HepG2 (cell line): ENCODE data around the gene ACAT2. TPM values are rescaled to one million over a fixed set of nuclear protein-coding genes. Genes with fewer than 3 reads are reported as not detected.

Experiments used
- ATAC-seq: fragments of 200-7000 bp; cut with Tn5 transposase; 3 replicates; pipeline ENCODE4 v1.9.1; 2020; ENCODE audit warnings: mild to moderate bottlenecking, moderate library complexity
- BruUV-seq: library from RNA; stranded (reverse); fragments of 400-500 nt; replicated peaks from 2 replicates; lab custom pipeline; 2021; lab: Mats Ljungman, UMichigan
- CTCF ChIA-PET: fragments of 300-600 bp; formaldehyde crosslinking; extraction: SDS; loops from one replicate; lab custom pipeline; 2021; ENCODE audit warnings: low total read pairs, inconsistent platforms, low intra/inter-chr PET ratio; lab: Yijun Ruan, JAX
- POLR2A ChIA-PET: fragments of 350-600 bp; sonication (Branson Sonifier 250); formaldehyde crosslinking; loops from one replicate; lab custom pipeline; 2020; ENCODE audit warnings: antibody characterized with exemption, inconsistent platforms; lab: Yijun Ruan, JAX
- DNase-seq: peaks from one replicate; pipeline ENCODE4 v3.0.0-alpha.2; 2015; ENCODE audit warnings: low spot score
- FAIRE-seq: peaks from 3 replicates; lab custom pipeline; 2011; peaks lifted over from hg19 to GRCh38; lab: Jason Lieb, UNC
- H2AFZ ChIP-seq: one replicate; pipeline ENCODE4 v1.6.1; 2011; ENCODE audit warnings: low read length, inconsistent platforms
- H3K27ac ChIP-seq: fragments of 300-600 bp; 3 replicates; pipeline ENCODE4 v1.8.0; 2011; ENCODE audit warnings: mixed run types, mild to moderate bottlenecking, mixed read lengths, low read length, inconsistent platforms; ENCODE audit not compliant: insufficient read depth; ENCODE audit errors: extremely low read length
- H3K27me3 ChIP-seq, 2 experiments: fragments of 200-600 bp in 1 of 2; 2 replicates in 1 of 2; 3 replicates in 1 of 2; pipeline versions ENCODE4 v1.6.0 to v1.8.0; 2011; ENCODE audit warnings: low read length in 2 of 2, mild to moderate bottlenecking in 2 of 2, moderate library complexity in 2 of 2, inconsistent platforms in 1 of 2; ENCODE audit not compliant: insufficient read depth in 2 of 2, control insufficient read depth in 1 of 2
- H3K36me3 ChIP-seq, 2 experiments: fragments of 200-600 bp in 1 of 2; replicated peaks in 1 of 2; 2 replicates in 1 of 2; 3 replicates in 1 of 2; pipeline versions ENCODE4 v1.5.1 to v1.8.0; 2011; ENCODE audit warnings: low read length in 2 of 2, inconsistent platforms in 1 of 2; ENCODE audit not compliant: insufficient read depth in 2 of 2, control insufficient read depth in 1 of 2
- H3K4me1 ChIP-seq: 2 replicates; pipeline ENCODE4 v1.5.1; 2012; ENCODE audit warnings: low read length, inconsistent platforms; ENCODE audit not compliant: insufficient read depth
- H3K4me2 ChIP-seq: 2 replicates; pipeline ENCODE4 v1.6.0; 2011; ENCODE audit warnings: low read depth, low read length, inconsistent platforms
- H3K4me3 ChIP-seq, 3 experiments: fragments of 200-600 bp in 1 of 3; sonication (generic), shearing (Covaris generic) in 1 of 3; replicated peaks in 1 of 3; 2 replicates each; pipeline ENCODE4 v1.5.1; 2011 to 2016; ENCODE audit warnings: low read length in 3 of 3, inconsistent platforms in 2 of 3, low read depth in 2 of 3, mild to moderate bottlenecking in 2 of 3, control low read depth in 1 of 3, mixed read lengths in 1 of 3; ENCODE audit not compliant: insufficient read depth in 1 of 3
- H3K79me2 ChIP-seq: one replicate; pipeline ENCODE4 v1.6.1; 2011; ENCODE audit warnings: low read length, inconsistent platforms; ENCODE audit not compliant: insufficient read depth
- H3K9ac ChIP-seq: 2 replicates; pipeline ENCODE4 v1.6.0; 2011; ENCODE audit warnings: mild to moderate bottlenecking, low read depth, low read length, inconsistent platforms; ENCODE audit not compliant: insufficient read depth
- H3K9me3 ChIP-seq: 2 replicates; pipeline ENCODE4 v1.5.1; 2012; ENCODE audit warnings: mild to moderate bottlenecking, low read length
- H4K20me1 ChIP-seq: 2 replicates; pipeline ENCODE4 v1.6.0; 2011; ENCODE audit warnings: inconsistent platforms, mild to moderate bottlenecking, low read length, moderate library complexity; ENCODE audit not compliant: insufficient read depth
- DMAP1 ChIP-seq: IDR thresholded peaks from 2 replicates; pipeline ENCODE4 v1.6.1; 2016
- FOXM1 ChIP-seq: sonication (generic); formaldehyde crosslinking; IDR thresholded peaks from 2 replicates; pipeline ENCODE4 v1.5.0; 2020; ENCODE audit warnings: missing genetic modification reagents
- KLF13 ChIP-seq: sonication (generic); formaldehyde crosslinking; IDR thresholded peaks from 2 replicates; pipeline ENCODE4 v1.4.0; 2020; ENCODE audit warnings: mild to moderate bottlenecking, missing genetic modification reagents
- POLR2A ChIP-seq, 2 experiments: IDR thresholded peaks; 2 replicates each; pipeline ENCODE4 v1.6.1; 2011; ENCODE audit warnings: low read depth in 2 of 2, low read length in 2 of 2, mild to moderate bottlenecking in 1 of 2, moderate library complexity in 1 of 2; ENCODE audit not compliant: insufficient read depth in 1 of 2
- POLR2G ChIP-seq: fragments of 200-400 bp; formaldehyde crosslinking; IDR thresholded peaks from 2 replicates; pipeline ENCODE4 v1.6.1; 2018; ENCODE audit warnings: mild to moderate bottlenecking, low read depth, low read length, moderate library complexity
- RBM22 ChIP-seq: fragments of 200-400 bp; formaldehyde crosslinking; optimal IDR thresholded peaks from 2 replicates; pipeline ENCODE3; 2017; ENCODE audit warnings: mild to moderate bottlenecking, low read length, moderate library complexity
- SNAPC4 ChIP-seq: sonication (generic); formaldehyde crosslinking; IDR thresholded peaks from 2 replicates; pipeline ENCODE4 v1.4.0; 2020; ENCODE audit warnings: mild to moderate bottlenecking, missing genetic modification reagents
- TCF7L2 ChIP-seq: IDR thresholded peaks from 2 replicates; pipeline ENCODE4 v1.6.1; 2011; ENCODE audit warnings: mild to moderate bottlenecking, low read depth, low read length, moderate library complexity
- ZNF292 ChIP-seq: sonication (generic); formaldehyde crosslinking; IDR thresholded peaks from 2 replicates; pipeline ENCODE4 v1.8.1; 2022; ENCODE audit warnings: mild to moderate bottlenecking, low read depth, missing genetic modification reagents, borderline replicate concordance
- ZNF556 ChIP-seq: sonication (generic); formaldehyde crosslinking; IDR thresholded peaks from 2 replicates; pipeline ENCODE4 v1.4.0; 2020; ENCODE audit warnings: mild to moderate bottlenecking, missing genetic modification reagents, borderline replicate concordance
- ZNF572 ChIP-seq: sonication (generic); formaldehyde crosslinking; IDR thresholded peaks from 2 replicates; pipeline ENCODE4 v1.5.1; 2020; ENCODE audit warnings: mild to moderate bottlenecking, missing genetic modification reagents
- ZNF605 ChIP-seq: sonication (generic); formaldehyde crosslinking; IDR thresholded peaks from 2 replicates; pipeline ENCODE4 v1.8.0; 2022; ENCODE audit warnings: mild to moderate bottlenecking, missing genetic modification reagents
- WGBS: methylation state at CpG from one replicate; pipeline ENCODE4 v1.1.6; 2017; ENCODE audit warnings: low lambda C conversion rate; 5-methylcytosine and 5-hydroxymethylcytosine counted together
- in situ Hi-C: cut with HindIII; loops from 2 replicates; pipeline ENCODE4 v1.10.0; 2017; ENCODE audit warnings: low pct_unique_long_range_greater_than_20kb; ENCODE audit not compliant: extremely low pct_ligation_motif_present
- intact Hi-C: fragments of 100-400 bp; cut with micrococcal nuclease; formaldehyde crosslinking; loops from one replicate; pipeline ENCODE4 v1.10.0; 2022; ENCODE audit not compliant: unreplicated experiment
- polyA plus RNA-seq, 8 experiments: library from polyadenylated mRNA; depleted of rRNA in 3 of 8; stranded (reverse) in 7 of 8; unstranded in 1 of 8; fragments of >200 nt; fragmentation: Illumina TruSeq in 4 of 8; extraction: Trizol in 4 of 8; gene quantifications; 2 replicates each; pipeline versions ENCODE4 v1.2.1 to v1.2.3, GENCODE V29; 2011 to 2016; ENCODE audit warnings: low read depth in 4 of 8, missing spikeins in 1 of 8, mixed read lengths in 1 of 8; ENCODE audit not compliant: insufficient read depth in 1 of 8
- total RNA-seq, 5 experiments: library from RNA; depleted of rRNA; stranded (reverse); fragments of >200 nt; fragmentation: Illumina TruSeq; extraction: Trizol; gene quantifications; 2 replicates each; pipeline ENCODE4 v1.2.3, GENCODE V29; 2016; ENCODE audit warnings: low read depth in 1 of 5

ACAT2 gene
- total and polyA plus RNA-seq, 2 of the 13 experiments (the other 11 are each of a cell fraction or from before 2014, with no cell fraction given), result 121 to 534 TPM

- TF ChIP-seq DMAP1 (CRISPR knock-in tag) (no peak), POLR2A (IDR thresholded peaks at IDR 0.05; ENCODE audit: insufficient read depth in 1 of 2, low read depth in 2 of 2, low read length in 2 of 2) (0 out of 4 replicates have a peak, but pooled peaks of 1 of the 2 experiments have one; percentile 24), ZNF572 (CRISPR knock-in tag) (no peak), FOXM1 (CRISPR knock-in tag) (no peak), ZNF556 (CRISPR knock-in tag) (0 out of 2 replicates have a peak, but pooled peaks have one; percentile 30), RBM22 (peak; percentile 76), POLR2G (peak; percentile 31; the same call in 1 of the 2 replicates), ZNF605 (CRISPR knock-in tag) (peak; percentile 75; the same call in 1 of the 2 replicates)
- in situ Hi-C loops, result no loop called here
- no peaks in the 10 kb centered on the region for H3K9me3 ChIP-seq
- no peak overlapping the region for H3K4me2 ChIP-seq
- no peak overlapping the region for H3K4me3 ChIP-seq
- no peaks in the 10 kb centered on the region for H3K36me3 ChIP-seq
- WGBS, result 95% methylated on average over 2 of the region's 2 CpGs
- H3K4me1 ChIP-seq, result peaks cover 30% of the 10 kb centered on the region
- H3K27me3 ChIP-seq, result no peaks in the 10 kb centered on the region; a peak in 1 of 5 replicates
- ChIA-PET POLR2A (interaction anchor here (1.9 to 13.1 kb wide), 4 partner anchors 21 to 67 kb away, joined by 5 to 175 read pairs (median 154); partner anchors contain the start of genes ACAT2, MRPL18, SOD2 and TCP1), CTCF (no interaction called here)
- H3K79me2 ChIP-seq, result peaks cover 55% of the 10 kb centered on the region
- ATAC-seq (no peak), FAIRE-seq (no peak), DNase-seq (no peak)
- no peak overlapping the region for H3K9ac ChIP-seq
- intact Hi-C loops, result no loop called here
- peaks cover 9% of the 10 kb centered on the region for H4K20me1 ChIP-seq
- no peak overlapping the region for H3K27ac ChIP-seq
- BruUV-seq, result no TSS peak
- no peak overlapping the region for H2AFZ ChIP-seq
Observed at GRCh38 chr6:159723259-159723658, 38.6 kb upstream of the ACAT2 start.

- no peaks in the 10 kb centered on the region; a peak in 1 of 5 replicates for H3K27me3 ChIP-seq
- WGBS, result 95% methylated on average over 4 of the region's 4 CpGs
- BruUV-seq, result no TSS peak
- no peak for DNase-seq
- ATAC-seq, result no peak
- peaks cover 24% of the 10 kb centered on the region for H4K20me1 ChIP-seq
- peaks cover 38% of the 10 kb centered on the region for H3K4me1 ChIP-seq
- no peak overlapping the region for H3K4me3 ChIP-seq
- H3K9ac ChIP-seq, result no peak overlapping the region
- H3K36me3 ChIP-seq, result no peaks in the 10 kb centered on the region; a peak in 1 of 5 replicates
- H2AFZ ChIP-seq, result no peak overlapping the region
- no peak for FAIRE-seq
- ChIA-PET CTCF (no interaction called here), POLR2A (interaction anchor here (1.9 to 13.1 kb wide), 4 partner anchors 23 to 66 kb away, joined by 5 to 175 read pairs (median 154); partner anchors contain the start of genes ACAT2, MRPL18, SOD2 and TCP1)
- no peaks in the 10 kb centered on the region for H3K9me3 ChIP-seq
- H3K79me2 ChIP-seq, result peaks cover 71% of the 10 kb centered on the region
- in situ Hi-C loops, result loop anchor here (5.0 kb wide), 3 partner anchors 32 to 63 kb away; partner anchors contain the start of genes ACAT2, SOD2 and TCP1
- peak overlapping the region; percentile 92 for H3K4me2 ChIP-seq
- H3K27ac ChIP-seq, result no peak overlapping the region
- intact Hi-C loops, result no loop called here
- TF ChIP-seq KLF13 (CRISPR knock-in tag) (no peak), TCF7L2 (no peak), SNAPC4 (CRISPR knock-in tag) (0 out of 2 replicates have a peak, but pooled peaks have one; percentile 39), ZNF292 (CRISPR knock-in tag) (0 out of 2 replicates have a peak, but pooled peaks have one; percentile 26)
Observed at GRCh38 chr6:159724778-159725177, 37.1 kb upstream of the ACAT2 start.
